Glutamatergic neuron (in vitro differentiated cells): ENCODE results near the gene DUSP16. TPM values are rescaled to one million over a fixed set of nuclear protein-coding genes. Genes with fewer than 3 reads are reported as not detected.
"Not testable (repeated sequence)": the region's sequence is repeated elsewhere in the genome, so short reads cannot be mapped to it uniquely, and the experiment has no call there.

ENCODE experiments used
- DNase-seq: peaks from one replicate; pipeline ENCODE4 v3.0.0; 2022
- H3K27ac Mint-ChIP-seq: one replicate; pipeline ENCODE4 v1.8.0; 2020; ENCODE audit warnings: mild to moderate bottlenecking, mixed read lengths, inconsistent platforms; ENCODE audit not compliant: unreplicated experiment
- H3K27me3 Mint-ChIP-seq: one replicate; pipeline ENCODE4 v1.8.0; 2020; ENCODE audit warnings: mild to moderate bottlenecking, moderate library complexity, mixed read lengths, inconsistent platforms; ENCODE audit not compliant: unreplicated experiment
- H3K36me3 Mint-ChIP-seq: one replicate; pipeline ENCODE4 v1.8.0; 2020; ENCODE audit warnings: mild to moderate bottlenecking, mixed read lengths, inconsistent platforms; ENCODE audit not compliant: unreplicated experiment
- H3K4me1 Mint-ChIP-seq: one replicate; pipeline ENCODE4 v1.8.0; 2020; ENCODE audit warnings: mild to moderate bottlenecking, low read depth, mixed read lengths, inconsistent platforms; ENCODE audit not compliant: unreplicated experiment
- H3K4me3 Mint-ChIP-seq: one replicate; pipeline ENCODE4 v1.8.0; 2020; ENCODE audit warnings: mild to moderate bottlenecking, mixed read lengths, inconsistent platforms; ENCODE audit not compliant: unreplicated experiment
- H3K9me3 Mint-ChIP-seq: one replicate; pipeline ENCODE4 v1.8.0; 2020; ENCODE audit warnings: mild to moderate bottlenecking, moderate library complexity, mixed read lengths, inconsistent platforms; ENCODE audit not compliant: unreplicated experiment
- CTCF ChIP-seq: fragments of 200-600 bp; sonication (generic); IDR thresholded peaks from one replicate; pipeline ENCODE4 v1.5.0; 2021; ENCODE audit not compliant: partially characterized antibody, unreplicated experiment
- total RNA-seq: library from RNA; stranded (reverse); fragmentation: NEBNext Ultra II Directional; extraction: Animal tissue kit (Norgen Biotek cat#: 25700); gene quantifications from one replicate; pipeline ENCODE4 v1.2.1, GENCODE V29; 2021; ENCODE audit not compliant: unreplicated experiment

The DUSP16 gene
- total RNA-seq, 1 donor from 2014 or later, result 39.0 TPM

GRCh38 chr12:12527820-12528296 lies 34.8 kb downstream of the DUSP16 start:
- H3K4me3 Mint-ChIP-seq, result no peak overlapping the region
- no peak for TF ChIP-seq CTCF
- peaks cover 2% of the 10 kb centered on the region for H3K4me1 Mint-ChIP-seq
- H3K27me3 Mint-ChIP-seq, result no peaks in the 10 kb centered on the region
- H3K27ac Mint-ChIP-seq, result no peak overlapping the region
- H3K36me3 Mint-ChIP-seq, result no peaks in the 10 kb centered on the region
- DNase-seq, result no peak
- H3K9me3 Mint-ChIP-seq, result no peaks in the 10 kb centered on the region

GRCh38 chr12:12524128-12524527 lies 38.5 kb downstream of the DUSP16 start:
- no peaks in the 10 kb centered on the region for H3K36me3 Mint-ChIP-seq
- no peak overlapping the region for H3K27ac Mint-ChIP-seq
- peaks cover 11% of the 10 kb centered on the region for H3K4me1 Mint-ChIP-seq
- no peak for TF ChIP-seq CTCF
- DNase-seq, result no peak
- H3K27me3 Mint-ChIP-seq, result no peaks in the 10 kb centered on the region
- no peak overlapping the region for H3K4me3 Mint-ChIP-seq
- H3K9me3 Mint-ChIP-seq, result no peaks in the 10 kb centered on the region

- Mint-ChIP-seq H3K36me3 (no peaks in the 10 kb centered on the region), H3K27ac (no peak overlapping the region), H3K9me3 (no peaks in the 10 kb centered on the region), H3K4me1 (peaks cover 11% of the 10 kb centered on the region), H3K4me3 (no peak overlapping the region), H3K27me3 (no peaks in the 10 kb centered on the region)
- no peak for TF ChIP-seq CTCF
- no peak for DNase-seq
Observed at GRCh38 chr12:12523229-12523628, 39.4 kb downstream of the DUSP16 start.

- not testable (repeated sequence) for H3K36me3 Mint-ChIP-seq, H3K4me3 Mint-ChIP-seq, H3K27me3 Mint-ChIP-seq, H3K27ac Mint-ChIP-seq, DNase-seq, H3K9me3 Mint-ChIP-seq
- peaks cover 11% of the 10 kb centered on the region for H3K4me1 Mint-ChIP-seq
Observed at GRCh38 chr12:12522657-12523056, 40.0 kb downstream of the DUSP16 start.

- no peak for DNase-seq
- H3K27ac Mint-ChIP-seq, result no peak overlapping the region
- H3K36me3 Mint-ChIP-seq, result no peaks in the 10 kb centered on the region
- TF ChIP-seq CTCF, result no peak
- no peaks in the 10 kb centered on the region for H3K27me3 Mint-ChIP-seq
- no peaks in the 10 kb centered on the region for H3K9me3 Mint-ChIP-seq
- H3K4me3 Mint-ChIP-seq, result no peak overlapping the region
- H3K4me1 Mint-ChIP-seq, result peaks cover 11% of the 10 kb centered on the region
Observed at GRCh38 chr12:12521888-12522287, 40.8 kb downstream of the DUSP16 start.
